ENCODE data around the gene EFCAB5. TPM values are rescaled to one million over a fixed set of nuclear protein-coding genes. Genes with fewer than 3 reads are reported as not detected.

EFCAB5 gene
- total and polyA plus RNA-seq, 2 donors (not counting 1 experiment from before 2014, with no cell fraction given): 0.54 to 3.0 TPM

DNA sequence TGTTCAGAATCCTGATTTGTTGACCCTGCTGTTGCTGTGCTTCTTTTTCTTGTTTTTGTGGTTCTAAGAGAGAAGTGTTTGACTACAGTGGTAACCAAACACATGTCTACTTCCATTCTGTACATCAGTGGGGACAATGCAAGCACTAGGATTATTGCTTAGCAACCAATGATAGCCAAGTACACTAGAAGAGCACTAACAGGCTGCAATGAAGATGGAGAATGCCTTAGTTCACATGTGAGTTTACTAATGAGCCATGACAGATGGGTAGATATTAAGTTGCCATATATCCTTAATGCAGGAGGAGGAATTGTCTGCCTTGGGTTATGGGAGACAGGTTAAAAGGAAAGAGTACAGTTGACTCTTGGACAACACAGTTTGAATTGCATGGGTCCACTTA lies 8.3 kb downstream of the EFCAB5 start:
- Mint-ChIP-seq H3K27me3 (no peaks in the 10 kb centered on the region), H3K27ac (peak overlapping the region; percentile 84), H3K4me3 (no peak overlapping the region), H3K9me3 (ENCODE audit: insufficient read depth) (peaks cover 3% of the 10 kb centered on the region), H3K4me1 (peaks cover 33% of the 10 kb centered on the region)
- POLR2A ChIA-PET: no interaction called here
- H4K20me1 ChIP-seq (ENCODE audit: control insufficient read depth, insufficient read depth, low read length, poor library complexity, severe bottlenecking): no peaks in the 10 kb centered on the region
- no peaks in the 10 kb centered on the region for H3K27me3 ChIP-seq (replicated peaks in 1 of 4; ENCODE audit: control extremely low read depth in 1 of 4, control insufficient read depth in 3 of 4, insufficient read depth in 4 of 4, low read length in 3 of 4)
- CTCF ChIA-PET: interaction anchor here (1.6 kb wide), 1 partner anchor 18 kb away, joined by 21 read pairs; no protein-coding TSS in a partner anchor
- no peak overlapping the region for H3K4me2 ChIP-seq (replicated peaks; ENCODE audit: low read depth, low read length, poor library complexity, severe bottlenecking)
- no peak overlapping the region for H3K4me3 ChIP-seq (ENCODE audit: control extremely low read depth in 1 of 5, extremely low read depth in 1 of 5, insufficient read depth in 1 of 5, low read depth in 2 of 5, low read length in 4 of 5)
- no peak for TF ChIP-seq EZH2 (IDR thresholded peaks at IDR 0.05; ENCODE audit: borderline replicate concordance, insufficient read depth, low read depth, low read length, poor library complexity, severe bottlenecking)
- no peak for TF ChIP-seq CTCF (IDR thresholded peaks at IDR 0.05)
- peaks cover 25 to 32% of the 10 kb centered on the region in 2 donors for H3K4me1 ChIP-seq (ENCODE audit: control insufficient read depth in 2 of 2, insufficient read depth in 2 of 2, low read length in 2 of 2)
- peak overlapping the region; percentile 23 for H2AFZ ChIP-seq (ENCODE audit: insufficient read depth, low read depth, low read length, poor library complexity, severe bottlenecking)
- no peak overlapping the region for H3K9ac ChIP-seq (ENCODE audit: low read length)
- H3K9me3 ChIP-seq (ENCODE audit: control extremely low read depth in 1 of 3, control insufficient read depth in 2 of 3, insufficient read depth in 1 of 3, low read length in 2 of 3): peaks cover 0 to 18% (median 7%) of the 10 kb centered on the region in 3 donors
- H3K36me3 ChIP-seq (replicated peaks in 1 of 2; ENCODE audit: control extremely low read depth in 1 of 2, control insufficient read depth in 1 of 2, extremely low read depth in 1 of 2, insufficient read depth in 2 of 2, low read length in 1 of 2): no peaks in the 10 kb centered on the region
- H3K79me2 ChIP-seq (ENCODE audit: control insufficient read depth, insufficient read depth, low read length): no peaks in the 10 kb centered on the region
- intact Hi-C loops (cut with micrococcal nuclease): loop anchor here (10.0 kb wide), 1 partner anchor 55 kb away; no protein-coding TSS in a partner anchor
- no peak for DNase-seq
- no peak for ATAC-seq (ENCODE audit: low read depth)
- H3K27ac ChIP-seq (ENCODE audit: low read length in 2 of 2): peak overlapping the region in 1 of 2 donors; percentile 28

DNA sequence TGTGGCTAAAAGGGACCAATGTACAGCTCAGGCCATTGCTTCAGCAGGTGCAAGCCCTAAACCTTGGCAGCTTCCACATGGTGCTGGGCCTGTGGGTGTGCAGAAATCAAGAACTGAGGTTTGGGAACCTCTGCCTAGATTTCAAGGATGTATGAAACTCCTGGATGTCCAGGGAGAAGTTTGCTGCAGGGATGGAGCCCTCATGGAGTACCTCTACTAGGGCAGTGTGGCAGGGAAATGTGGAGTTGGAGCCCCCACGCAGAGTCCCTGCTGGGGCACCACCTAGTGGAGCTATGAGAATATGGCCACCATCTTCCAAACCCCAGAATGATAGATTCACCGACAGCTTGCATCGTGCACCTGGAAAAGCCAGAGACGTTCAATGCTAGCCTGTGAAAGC lies 13.0 kb downstream of the EFCAB5 start:
- Histone ChIP-seq H3K27ac (ENCODE audit: low read length in 2 of 2) (no peak overlapping the region), H3K4me3 (ENCODE audit: control extremely low read depth in 1 of 5, extremely low read depth in 1 of 5, insufficient read depth in 1 of 5, low read depth in 2 of 5, low read length in 4 of 5) (no peak overlapping the region), H3K27me3 (replicated peaks in 1 of 4; ENCODE audit: control extremely low read depth in 1 of 4, control insufficient read depth in 3 of 4, insufficient read depth in 4 of 4, low read length in 3 of 4) (no peaks in the 10 kb centered on the region), H3K4me2 (replicated peaks; ENCODE audit: low read depth, low read length, poor library complexity, severe bottlenecking) (no peak overlapping the region), H3K9ac (ENCODE audit: low read length) (no peak overlapping the region), H3K36me3 (replicated peaks in 1 of 2; ENCODE audit: control extremely low read depth in 1 of 2, control insufficient read depth in 1 of 2, extremely low read depth in 1 of 2, insufficient read depth in 2 of 2, low read length in 1 of 2) (no peaks in the 10 kb centered on the region), H4K20me1 (ENCODE audit: control insufficient read depth, insufficient read depth, low read length, poor library complexity, severe bottlenecking) (no peaks in the 10 kb centered on the region), H3K79me2 (ENCODE audit: control insufficient read depth, insufficient read depth, low read length) (no peaks in the 10 kb centered on the region), H3K9me3 (ENCODE audit: control extremely low read depth in 1 of 3, control insufficient read depth in 2 of 3, insufficient read depth in 1 of 3, low read length in 2 of 3) (peaks cover 0 to 24% (median 9%) of the 10 kb centered on the region in 3 donors), H3K4me1 (ENCODE audit: control insufficient read depth in 2 of 2, insufficient read depth in 2 of 2, low read length in 2 of 2) (peaks cover 7 to 8% of the 10 kb centered on the region in 2 donors), H2AFZ (ENCODE audit: insufficient read depth, low read depth, low read length, poor library complexity, severe bottlenecking) (no peak overlapping the region)
- 98% methylated on average over 4 of the region's 4 CpGs for WGBS (ENCODE audit: insufficient coverage)
- H3K4me1 Mint-ChIP-seq: peaks cover 8% of the 10 kb centered on the region
- CTCF ChIA-PET: interaction anchor here (1.0 kb wide), 1 partner anchor 23 kb away, joined by 3 read pairs; no protein-coding TSS in a partner anchor
- no peak for DNase-seq
- intact Hi-C loops (cut with micrococcal nuclease): no loop called here
- POLR2A ChIA-PET: no interaction called here
- H3K27ac Mint-ChIP-seq: no peak overlapping the region
- peaks cover 5% of the 10 kb centered on the region for H3K9me3 Mint-ChIP-seq (ENCODE audit: insufficient read depth)
- H3K27me3 Mint-ChIP-seq: no peaks in the 10 kb centered on the region
- no peak for ATAC-seq (ENCODE audit: low read depth)
- no peak overlapping the region for H3K4me3 Mint-ChIP-seq
- no peak for TF ChIP-seq EZH2 (IDR thresholded peaks at IDR 0.05; ENCODE audit: borderline replicate concordance, insufficient read depth, low read depth, low read length, poor library complexity, severe bottlenecking)
- TF ChIP-seq CTCF (IDR thresholded peaks at IDR 0.05): no peak
